Endodermal cell (in vitro differentiated cells): ENCODE measurements around the gene COX10. TPM values are rescaled to one million over a fixed set of nuclear protein-coding genes. Genes with fewer than 3 reads are reported as not detected.
A peak's percentile ranks its signal among the peaks of the same experiment; 100 is the strongest.

Experiments
- DNase-seq: peaks from one replicate; pipeline ENCODE4 v3.0.0-alpha.2; 2017
- H3K27ac ChIP-seq: 2 replicates; pipeline ENCODE4 v1.5.1; 2013; ENCODE audit warnings: mild to moderate bottlenecking, low read depth, low read length, moderate library complexity
- H3K27me3 ChIP-seq: 2 replicates; pipeline ENCODE4 v1.6.1; 2013; ENCODE audit warnings: mild to moderate bottlenecking, low read length, moderate library complexity; ENCODE audit not compliant: insufficient read depth, control insufficient read depth, poor library complexity, severe bottlenecking
- H3K36me3 ChIP-seq: 2 replicates; pipeline ENCODE4 v1.7.0; 2013; ENCODE audit warnings: mild to moderate bottlenecking, low read length, moderate library complexity; ENCODE audit not compliant: control insufficient read depth, insufficient read depth
- H3K4me1 ChIP-seq: one replicate; pipeline ENCODE4 v1.7.0; 2013; ENCODE audit warnings: low read length; ENCODE audit not compliant: control insufficient read depth, insufficient read depth
- H3K4me3 ChIP-seq: 2 replicates; pipeline ENCODE4 v1.5.1; 2013; ENCODE audit warnings: mild to moderate bottlenecking, low read length, moderate library complexity
- H3K9ac ChIP-seq: 2 replicates; pipeline ENCODE4 v1.6.1; 2013; ENCODE audit warnings: mild to moderate bottlenecking, low read length, moderate library complexity; ENCODE audit not compliant: poor library complexity, severe bottlenecking; ENCODE audit errors: extremely low read depth
- H3K9me3 ChIP-seq: 2 replicates; pipeline ENCODE4 v1.6.1; 2013; ENCODE audit warnings: mild to moderate bottlenecking, low read length, moderate library complexity; ENCODE audit not compliant: control insufficient read depth
- H3K27ac Mint-ChIP-seq: 2 replicates; pipeline ENCODE4 v1.8.0; 2020; ENCODE audit warnings: mixed read lengths
- H3K27me3 Mint-ChIP-seq: 2 replicates; pipeline ENCODE4 v1.8.0; 2021; ENCODE audit warnings: mild to moderate bottlenecking, mixed read lengths; ENCODE audit not compliant: insufficient read depth
- H3K36me3 Mint-ChIP-seq: 2 replicates; pipeline ENCODE4 v1.8.0; 2020; ENCODE audit warnings: low read depth, mixed read lengths
- H3K4me1 Mint-ChIP-seq: 2 replicates; pipeline ENCODE4 v1.8.0; 2020; ENCODE audit warnings: mixed read lengths
- H3K4me3 Mint-ChIP-seq: 2 replicates; pipeline ENCODE4 v1.8.0; 2020; ENCODE audit warnings: mild to moderate bottlenecking, moderate library complexity, mixed read lengths
- H3K9me3 Mint-ChIP-seq: 2 replicates; pipeline ENCODE4 v1.8.0; 2020; ENCODE audit warnings: mild to moderate bottlenecking, mixed read lengths
- WGBS, 2 experiments: methylation state at CpG; one replicate each; pipeline versions ENCODE4 v1.1.5 to v1.1.7; 2013; ENCODE audit warnings: missing lambda C conversion rate in 2 of 2, mixed read lengths in 1 of 2; ENCODE audit not compliant: insufficient coverage in 1 of 2, insufficient read length in 1 of 2; 5-methylcytosine and 5-hydroxymethylcytosine counted together
- total RNA-seq, 2 donors: library from RNA; stranded (reverse); fragmentation: NEBNext Ultra II Directional in 1 of 2; extraction: Animal tissue kit (Norgen Biotek cat#: 25700) in 1 of 2; gene quantifications; 2 replicates in 1 of 2; 3 replicates in 1 of 2; pipeline ENCODE4 v1.2.1, GENCODE V29; 2021
- TF ChIP-seq, protein P1 (sequence below): fragments of 200-600 bp; sonication (generic); conservative IDR thresholded peaks from 2 replicates; pipeline ENCODE4 v1.5.0; 2021; ENCODE audit warnings: antibody characterized with exemption, mild to moderate bottlenecking

The COX10 gene
- total RNA-seq, 2 donors from 2014 or later: 15.0 to 15.4 TPM

DNA sequence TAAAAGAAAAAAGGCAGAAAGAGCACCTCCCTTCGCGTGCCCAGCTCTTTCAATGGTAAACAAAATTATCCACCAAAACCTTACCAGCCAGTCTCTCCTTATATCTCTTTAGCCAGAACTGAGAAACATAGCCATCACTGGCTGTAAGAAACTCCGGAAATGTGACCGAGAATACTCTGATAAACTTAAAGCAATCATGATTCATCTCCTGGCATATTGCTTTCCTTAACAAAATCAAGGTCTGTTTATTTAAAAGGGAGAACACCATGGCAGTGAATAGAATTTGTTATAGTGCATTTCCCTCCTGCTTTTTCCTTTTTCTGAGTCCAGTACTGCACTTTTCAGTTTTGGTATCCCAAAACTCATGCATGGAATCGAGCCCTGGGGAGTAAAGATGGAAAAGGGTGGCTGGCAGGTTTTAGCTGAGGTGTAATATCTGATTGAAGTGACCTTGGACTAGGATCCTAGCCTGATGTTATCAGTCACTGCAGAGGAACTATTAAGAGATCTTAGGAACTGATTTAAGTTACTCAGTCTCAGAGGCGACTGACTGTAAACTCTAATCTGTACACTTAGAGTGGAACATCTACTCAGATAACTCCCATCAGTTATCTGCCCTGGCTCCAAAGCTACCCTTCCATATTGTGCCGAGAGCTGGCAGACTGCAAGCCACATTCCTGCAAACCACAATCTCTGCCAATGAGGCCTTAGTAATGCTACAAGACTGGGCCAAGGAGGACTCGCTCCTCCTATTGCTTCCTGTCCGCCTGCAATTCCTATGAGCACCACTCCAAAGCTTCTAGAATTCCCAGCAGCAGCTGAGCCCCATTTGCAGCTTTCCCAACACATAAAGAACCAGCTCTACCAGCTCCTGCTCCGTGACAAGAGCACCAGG lies 7.4 kb upstream of the COX10 start:
- no peak overlapping the region for H3K27ac Mint-ChIP-seq
- peaks cover 28% of the 10 kb centered on the region for H3K36me3 Mint-ChIP-seq
- no peak overlapping the region for H3K27ac ChIP-seq
- H3K9me3 Mint-ChIP-seq: peaks cover 10% of the 10 kb centered on the region
- no peak overlapping the region for H3K9ac ChIP-seq
- TF ChIP-seq, protein P1, sequence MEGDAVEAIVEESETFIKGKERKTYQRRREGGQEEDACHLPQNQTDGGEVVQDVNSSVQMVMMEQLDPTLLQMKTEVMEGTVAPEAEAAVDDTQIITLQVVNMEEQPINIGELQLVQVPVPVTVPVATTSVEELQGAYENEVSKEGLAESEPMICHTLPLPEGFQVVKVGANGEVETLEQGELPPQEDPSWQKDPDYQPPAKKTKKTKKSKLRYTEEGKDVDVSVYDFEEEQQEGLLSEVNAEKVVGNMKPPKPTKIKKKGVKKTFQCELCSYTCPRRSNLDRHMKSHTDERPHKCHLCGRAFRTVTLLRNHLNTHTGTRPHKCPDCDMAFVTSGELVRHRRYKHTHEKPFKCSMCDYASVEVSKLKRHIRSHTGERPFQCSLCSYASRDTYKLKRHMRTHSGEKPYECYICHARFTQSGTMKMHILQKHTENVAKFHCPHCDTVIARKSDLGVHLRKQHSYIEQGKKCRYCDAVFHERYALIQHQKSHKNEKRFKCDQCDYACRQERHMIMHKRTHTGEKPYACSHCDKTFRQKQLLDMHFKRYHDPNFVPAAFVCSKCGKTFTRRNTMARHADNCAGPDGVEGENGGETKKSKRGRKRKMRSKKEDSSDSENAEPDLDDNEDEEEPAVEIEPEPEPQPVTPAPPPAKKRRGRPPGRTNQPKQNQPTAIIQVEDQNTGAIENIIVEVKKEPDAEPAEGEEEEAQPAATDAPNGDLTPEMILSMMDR: no peak
- no peaks in the 10 kb centered on the region for H3K27me3 Mint-ChIP-seq
- no peaks in the 10 kb centered on the region for H3K4me1 Mint-ChIP-seq
- no peaks in the 10 kb centered on the region for H3K27me3 ChIP-seq
- peaks cover 38% of the 10 kb centered on the region for H3K9me3 ChIP-seq
- no peak for DNase-seq
- H3K4me3 Mint-ChIP-seq: no peak overlapping the region
- H3K4me3 ChIP-seq: no peak overlapping the region
- H3K4me1 ChIP-seq: no peaks in the 10 kb centered on the region
- WGBS, 2 experiments: 92% methylated on average over 6 to 10 of the region's 10 CpGs
- H3K36me3 ChIP-seq: peaks cover 32% of the 10 kb centered on the region

DNA sequence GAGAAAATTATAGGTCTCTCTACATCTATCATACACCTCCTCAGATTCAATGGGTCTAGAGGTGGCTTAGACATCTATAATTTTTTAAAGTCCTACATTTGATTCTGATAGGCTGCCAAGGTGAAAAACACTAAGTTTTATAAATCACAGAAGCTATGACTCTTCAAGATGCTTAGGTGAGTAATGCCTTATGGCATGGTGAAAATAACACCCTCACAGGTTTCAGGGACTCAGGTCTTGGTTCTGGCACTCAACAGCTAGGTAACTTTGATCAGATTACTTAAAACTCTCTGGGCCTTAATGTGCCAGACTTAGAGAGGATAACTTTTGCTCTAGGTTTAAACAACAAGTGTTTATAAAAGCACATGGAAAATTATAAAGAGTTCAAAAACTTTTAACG lies 2.0 kb upstream of the COX10 start:
- TF ChIP-seq, protein P1: no peak
- no CpG with 5 or more reads among the region's 1 CpG for WGBS, 2 experiments

DNA sequence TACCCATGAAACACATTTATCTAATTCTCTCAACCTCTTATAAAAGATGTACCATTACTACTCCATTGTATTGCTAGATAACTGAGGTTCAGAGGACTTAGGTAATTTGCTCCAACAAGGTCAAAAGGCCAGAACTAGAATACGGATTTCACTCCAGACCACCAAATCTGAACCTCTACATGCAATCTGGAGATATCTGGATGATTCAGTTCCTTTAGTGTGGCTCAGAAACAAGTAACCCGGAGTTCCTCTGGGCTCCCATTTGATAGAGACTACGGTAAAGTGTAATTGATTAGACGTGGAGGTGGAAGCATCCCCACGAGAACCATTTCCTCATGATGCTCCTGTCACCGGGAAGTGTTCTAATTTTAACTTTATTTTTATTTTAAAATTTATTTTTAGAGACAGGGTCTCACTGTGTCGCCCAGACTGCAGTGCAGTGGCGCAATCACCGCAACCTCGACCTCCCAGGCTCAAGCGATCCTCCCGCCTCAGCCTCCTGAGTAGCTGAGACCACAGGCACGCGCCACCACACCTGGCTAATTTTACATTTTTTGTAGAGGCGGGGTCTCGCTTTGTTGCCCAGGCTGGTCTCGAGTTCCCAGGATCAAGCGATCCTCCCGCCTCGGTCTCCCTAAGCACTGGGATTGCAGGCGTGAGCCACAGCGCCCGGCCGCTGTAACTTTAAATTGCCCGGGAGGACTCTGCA lies 608 bp upstream of the COX10 start:
- H3K27me3 Mint-ChIP-seq: no peaks in the 10 kb centered on the region
- peak overlapping the region; percentile 98 for H3K4me3 Mint-ChIP-seq
- TF ChIP-seq, protein P1: no peak
- H3K27ac Mint-ChIP-seq: peak overlapping the region; percentile 99
- WGBS, 2 experiments: 35 to 43% methylated on average over 11 to 25 of the region's 25 CpGs
- H3K4me3 ChIP-seq: peak overlapping the region; percentile 98
- H3K9me3 ChIP-seq: peaks cover 30% of the 10 kb centered on the region
- DNase-seq: no peak
- peaks cover 24% of the 10 kb centered on the region for H3K36me3 Mint-ChIP-seq
- H3K27me3 ChIP-seq: no peaks in the 10 kb centered on the region
- H3K4me1 Mint-ChIP-seq: peaks cover 14% of the 10 kb centered on the region
- H3K9ac ChIP-seq: peak overlapping the region; percentile 84
- peaks cover 7% of the 10 kb centered on the region for H3K4me1 ChIP-seq
- no peak overlapping the region for H3K27ac ChIP-seq
- H3K36me3 ChIP-seq: peaks cover 29% of the 10 kb centered on the region
- peaks cover 13% of the 10 kb centered on the region for H3K9me3 Mint-ChIP-seq

More for the DNA sequence above, 2.0 kb upstream of the COX10 start:
- Histone ChIP-seq H3K4me3 (no peak overlapping the region), H3K36me3 (peaks cover 31% of the 10 kb centered on the region), H3K9me3 (peaks cover 30% of the 10 kb centered on the region), H3K9ac (no peak overlapping the region), H3K4me1 (peaks cover 7% of the 10 kb centered on the region), H3K27me3 (no peaks in the 10 kb centered on the region), H3K27ac (no peak overlapping the region)
- Mint-ChIP-seq H3K9me3 (peaks cover 13% of the 10 kb centered on the region), H3K36me3 (peaks cover 24% of the 10 kb centered on the region), H3K27ac (no peak overlapping the region), H3K4me1 (peaks cover 14% of the 10 kb centered on the region), H3K27me3 (no peaks in the 10 kb centered on the region), H3K4me3 (no peak overlapping the region)
- DNase-seq: no peak
